ENCODE measurements around the gene MTMR4.

Gene MTMR4

DNA sequence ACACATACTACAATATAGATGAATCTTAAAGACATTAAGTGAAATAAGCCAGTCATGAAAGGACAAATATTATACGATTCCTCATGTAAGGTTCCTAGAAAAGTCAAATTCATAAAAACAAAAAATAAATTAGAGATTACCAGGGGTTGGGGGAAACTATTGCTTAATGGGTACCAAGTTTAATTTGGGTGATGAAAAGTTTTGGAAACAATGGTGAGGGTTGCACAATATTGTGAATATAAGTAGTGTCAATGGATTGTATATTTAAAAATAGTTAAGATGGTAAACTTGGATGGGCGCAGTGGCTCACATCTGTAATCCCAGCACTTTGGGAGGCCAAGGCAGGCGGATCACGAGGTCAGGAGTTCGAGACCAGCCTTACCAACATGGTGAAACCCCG is 44.1 kb downstream of the MTMR4 start:
- Mint-ChIP-seq H3K4me3 (no peak overlapping the region), H3K27me3 (ENCODE audit: low read depth) (peaks cover 25% of the 10 kb centered on the region), H3K4me1 (no peaks in the 10 kb centered on the region), H3K9me3 (no peaks in the 10 kb centered on the region), H3K36me3 (ENCODE audit: low read depth) (no peaks in the 10 kb centered on the region), H3K27ac (no peak overlapping the region)
- TF ChIP-seq, protein P1, sequence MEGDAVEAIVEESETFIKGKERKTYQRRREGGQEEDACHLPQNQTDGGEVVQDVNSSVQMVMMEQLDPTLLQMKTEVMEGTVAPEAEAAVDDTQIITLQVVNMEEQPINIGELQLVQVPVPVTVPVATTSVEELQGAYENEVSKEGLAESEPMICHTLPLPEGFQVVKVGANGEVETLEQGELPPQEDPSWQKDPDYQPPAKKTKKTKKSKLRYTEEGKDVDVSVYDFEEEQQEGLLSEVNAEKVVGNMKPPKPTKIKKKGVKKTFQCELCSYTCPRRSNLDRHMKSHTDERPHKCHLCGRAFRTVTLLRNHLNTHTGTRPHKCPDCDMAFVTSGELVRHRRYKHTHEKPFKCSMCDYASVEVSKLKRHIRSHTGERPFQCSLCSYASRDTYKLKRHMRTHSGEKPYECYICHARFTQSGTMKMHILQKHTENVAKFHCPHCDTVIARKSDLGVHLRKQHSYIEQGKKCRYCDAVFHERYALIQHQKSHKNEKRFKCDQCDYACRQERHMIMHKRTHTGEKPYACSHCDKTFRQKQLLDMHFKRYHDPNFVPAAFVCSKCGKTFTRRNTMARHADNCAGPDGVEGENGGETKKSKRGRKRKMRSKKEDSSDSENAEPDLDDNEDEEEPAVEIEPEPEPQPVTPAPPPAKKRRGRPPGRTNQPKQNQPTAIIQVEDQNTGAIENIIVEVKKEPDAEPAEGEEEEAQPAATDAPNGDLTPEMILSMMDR (IDR thresholded peaks at IDR 0.05; ENCODE audit: unreplicated experiment in 3 of 3): no peak

GRCh38 chr17:58468944-58469343 is 45.5 kb downstream of the MTMR4 start:
- H3K4me1 Mint-ChIP-seq: no peaks in the 10 kb centered on the region
- no peaks in the 10 kb centered on the region for H3K9me3 Mint-ChIP-seq
- no peak overlapping the region for H3K27ac Mint-ChIP-seq
- H3K4me3 Mint-ChIP-seq: no peak overlapping the region
- no peaks in the 10 kb centered on the region for H3K36me3 Mint-ChIP-seq (ENCODE audit: low read depth)
- peaks cover 28% of the 10 kb centered on the region for H3K27me3 Mint-ChIP-seq (ENCODE audit: low read depth)
- TF ChIP-seq, protein P1 (IDR thresholded peaks at IDR 0.05; ENCODE audit: unreplicated experiment in 3 of 3): no peak

DNA sequence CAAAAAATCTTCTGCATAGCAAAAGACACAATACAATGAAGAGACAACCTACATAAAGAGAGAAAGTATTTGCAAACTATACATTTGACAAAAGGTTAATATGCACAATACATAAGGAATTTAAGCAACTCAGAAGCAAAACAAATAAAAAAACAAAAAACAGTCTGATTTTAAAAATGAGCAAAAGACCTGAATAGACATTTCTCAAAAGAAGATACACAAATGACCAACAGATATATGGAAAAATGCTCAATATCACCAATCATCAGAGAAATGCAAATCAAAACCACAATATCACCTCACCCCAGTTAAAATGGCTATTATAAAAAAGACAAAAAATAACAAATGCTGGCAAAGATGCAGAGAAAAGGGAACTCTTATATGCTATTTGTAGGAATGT is 58.9 kb downstream of the MTMR4 start:
- Mint-ChIP-seq H3K4me3 (no peak overlapping the region), H3K36me3 (ENCODE audit: low read depth) (no peaks in the 10 kb centered on the region), H3K9me3 (no peaks in the 10 kb centered on the region), H3K27me3 (ENCODE audit: low read depth) (no peaks in the 10 kb centered on the region), H3K4me1 (no peaks in the 10 kb centered on the region), H3K27ac (no peak overlapping the region)
- TF ChIP-seq, protein P1 (IDR thresholded peaks at IDR 0.05; ENCODE audit: unreplicated experiment in 3 of 3): no peak

- Mint-ChIP-seq H3K4me3 (no peak overlapping the region), H3K36me3 (ENCODE audit: low read depth) (no peaks in the 10 kb centered on the region), H3K27ac (no peak overlapping the region), H3K4me1 (no peaks in the 10 kb centered on the region), H3K9me3 (no peaks in the 10 kb centered on the region), H3K27me3 (ENCODE audit: low read depth) (no peaks in the 10 kb centered on the region)
- TF ChIP-seq, protein P1 (IDR thresholded peaks at IDR 0.05; ENCODE audit: unreplicated experiment in 3 of 3): no peak
Measured at GRCh38 chr17:58452738-58453137, 61.7 kb downstream of the MTMR4 start.

GRCh38 chr17:58447039-58447975 is 67.1 kb downstream of the MTMR4 start:
- TF ChIP-seq, protein P1 (IDR thresholded peaks at IDR 0.05; ENCODE audit: unreplicated experiment in 3 of 3): peak; percentile 31 to 51 (median 37)
- H3K27me3 Mint-ChIP-seq (ENCODE audit: low read depth): peaks cover 6% of the 10 kb centered on the region
- H3K4me1 Mint-ChIP-seq: no peaks in the 10 kb centered on the region
- H3K36me3 Mint-ChIP-seq (ENCODE audit: low read depth): no peaks in the 10 kb centered on the region
- H3K4me3 Mint-ChIP-seq: no peak overlapping the region
- H3K9me3 Mint-ChIP-seq: peaks cover 6% of the 10 kb centered on the region
- H3K27ac Mint-ChIP-seq: no peak overlapping the region

DNA sequence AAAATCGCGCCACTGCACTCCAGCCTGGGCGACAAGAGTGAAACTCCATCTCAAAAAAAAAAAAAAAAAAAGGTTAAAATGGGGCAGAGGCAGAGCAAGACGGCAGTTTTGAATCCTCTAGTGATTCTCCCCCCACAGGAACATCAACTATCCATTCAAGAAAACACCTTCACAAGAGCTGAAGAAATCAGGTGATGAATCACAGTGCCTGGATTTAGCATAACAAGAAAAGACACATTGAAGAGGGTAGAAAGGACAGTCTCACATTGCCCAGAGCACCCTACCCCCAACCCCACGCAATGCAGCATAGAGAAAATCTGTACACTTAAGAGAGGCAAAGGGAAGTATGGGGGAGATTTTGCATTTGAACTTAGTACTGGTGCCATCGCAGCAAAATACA is 68.4 kb downstream of the MTMR4 start:
- H3K27me3 Mint-ChIP-seq (ENCODE audit: low read depth): peaks cover 13% of the 10 kb centered on the region
- H3K27ac Mint-ChIP-seq: no peak overlapping the region
- peaks cover 6% of the 10 kb centered on the region for H3K9me3 Mint-ChIP-seq
- TF ChIP-seq, protein P1 (IDR thresholded peaks at IDR 0.05; ENCODE audit: unreplicated experiment in 3 of 3): no peak
- H3K36me3 Mint-ChIP-seq (ENCODE audit: low read depth): no peaks in the 10 kb centered on the region
- no peaks in the 10 kb centered on the region for H3K4me1 Mint-ChIP-seq
- H3K4me3 Mint-ChIP-seq: no peak overlapping the region

All from nephron (organoid).